CD14-positive monocyte (primary cell): ENCODE data around the gene IL1R2. TPM values are rescaled to one million over a fixed set of nuclear protein-coding genes. Genes with fewer than 3 reads are reported as not detected.

Experiments
- DNase-seq, 3 donors: peaks; one replicate each; pipeline ENCODE4 v3.0.0-alpha.2; 2011 to 2022
- H2AFZ ChIP-seq: 2 replicates; pipeline ENCODE4 v1.6.0; 2012; ENCODE audit warnings: mild to moderate bottlenecking, low read depth, low read length, inconsistent platforms; ENCODE audit not compliant: insufficient read depth, poor library complexity, severe bottlenecking
- H3K27ac ChIP-seq, 2 donors: 1 replicate in 1 of 2; 2 replicates in 1 of 2; pipeline ENCODE4 v1.5.1; 2012 to 2013; ENCODE audit warnings: low read length in 2 of 2, control low read depth in 1 of 2, inconsistent platforms in 1 of 2, low read depth in 1 of 2, mild to moderate bottlenecking in 1 of 2
- H3K27me3 ChIP-seq, 2 donors: one replicate each; pipeline versions ENCODE4 v1.6.0 to v1.6.1; 2011 to 2013; ENCODE audit warnings: low read length in 2 of 2; ENCODE audit not compliant: control insufficient read depth in 2 of 2, insufficient read depth in 2 of 2
- H3K36me3 ChIP-seq, 2 donors: replicated peaks in 1 of 2; 1 replicate in 1 of 2; 2 replicates in 1 of 2; pipeline versions ENCODE4 v1.5.1 to v1.6.1; 2012 to 2013; ENCODE audit warnings: low read length in 2 of 2, control low read depth in 1 of 2, inconsistent platforms in 1 of 2, mild to moderate bottlenecking in 1 of 2; ENCODE audit not compliant: insufficient read depth in 2 of 2, control insufficient read depth in 1 of 2
- H3K4me1 ChIP-seq, 2 donors: 1 replicate in 1 of 2; 2 replicates in 1 of 2; pipeline versions ENCODE4 v1.5.1 to v1.6.1; 2012 to 2013; ENCODE audit warnings: low read length in 2 of 2, control low read depth in 1 of 2, inconsistent platforms in 1 of 2, mild to moderate bottlenecking in 1 of 2, moderate library complexity in 1 of 2; ENCODE audit not compliant: insufficient read depth in 2 of 2, control insufficient read depth in 1 of 2
- H3K4me2 ChIP-seq: replicated peaks from 2 replicates; pipeline ENCODE3; 2012; ENCODE audit warnings: low read length, moderate library complexity, mild to moderate bottlenecking; ENCODE audit not compliant: poor library complexity, severe bottlenecking; ENCODE audit errors: extremely low read depth
- H3K4me3 ChIP-seq, 3 experiments: fragments of 200-600 bp in 1 of 3; sonication (generic) in 1 of 3; replicated peaks in 1 of 3; 1 replicate in 2 of 3; 2 replicates in 1 of 3; pipeline ENCODE4 v1.5.1; 2011 to 2013; ENCODE audit warnings: low read length in 3 of 3, mild to moderate bottlenecking in 3 of 3, control low read depth in 2 of 3, low read depth in 2 of 3, inconsistent platforms in 1 of 3, moderate library complexity in 1 of 3
- H3K79me2 ChIP-seq: 2 replicates; pipeline ENCODE4 v1.6.0; 2012; ENCODE audit warnings: mild to moderate bottlenecking, control low read depth, inconsistent platforms, low read length, moderate library complexity; ENCODE audit not compliant: insufficient read depth
- H3K9ac ChIP-seq: 2 replicates; pipeline ENCODE4 v1.6.0; 2017; ENCODE audit warnings: low read length, mild to moderate bottlenecking; ENCODE audit not compliant: insufficient read depth, poor library complexity, severe bottlenecking
- H3K9me3 ChIP-seq, 2 donors: replicated peaks in 1 of 2; 1 replicate in 1 of 2; 2 replicates in 1 of 2; pipeline versions ENCODE4 v1.5.1 to v1.6.1; 2012 to 2013; ENCODE audit warnings: low read length in 2 of 2, control low read depth in 1 of 2; ENCODE audit not compliant: control insufficient read depth in 1 of 2, insufficient read depth in 1 of 2
- H4K20me1 ChIP-seq: 2 replicates; pipeline ENCODE4 v1.6.0; 2012; ENCODE audit warnings: mild to moderate bottlenecking, low read length, control low read depth, moderate library complexity; ENCODE audit not compliant: insufficient read depth
- H3K27ac Mint-ChIP-seq, 7 donors: one replicate each; pipeline ENCODE4 v1.8.0; 2020; ENCODE audit warnings: mild to moderate bottlenecking in 7 of 7, mixed read lengths in 7 of 7, moderate library complexity in 6 of 7, inconsistent platforms in 2 of 7
- H3K27me3 Mint-ChIP-seq, 3 donors: one replicate each; pipeline ENCODE4 v1.8.0; 2021 to 2022; ENCODE audit warnings: low read depth in 3 of 3, mild to moderate bottlenecking in 3 of 3, mixed read lengths in 3 of 3, moderate library complexity in 3 of 3, inconsistent platforms in 1 of 3
- H3K36me3 Mint-ChIP-seq, 2 donors: one replicate each; pipeline ENCODE4 v1.8.0; 2020; ENCODE audit warnings: mixed read lengths in 2 of 2, inconsistent platforms in 1 of 2, mild to moderate bottlenecking in 1 of 2
- H3K4me1 Mint-ChIP-seq: one replicate; pipeline ENCODE4 v1.8.0; 2020; ENCODE audit warnings: mild to moderate bottlenecking, mixed read lengths
- H3K4me3 Mint-ChIP-seq, 2 donors: one replicate each; pipeline ENCODE4 v1.8.0; 2020; ENCODE audit warnings: mild to moderate bottlenecking in 2 of 2, mixed read lengths in 2 of 2, moderate library complexity in 1 of 2
- H3K9me3 Mint-ChIP-seq, 7 donors: one replicate each; pipeline ENCODE4 v1.8.0; 2020 to 2022; ENCODE audit warnings: mixed read lengths in 7 of 7, mild to moderate bottlenecking in 6 of 7, moderate library complexity in 6 of 7, inconsistent platforms in 2 of 7
- CTCF ChIP-seq: fragments of 200-600 bp; IDR thresholded peaks from one replicate; pipeline ENCODE4 v1.8.0; 2022; ENCODE audit warnings: antibody characterized with exemption, mild to moderate bottlenecking
- WGBS: methylation state at CpG from one replicate; pipeline ENCODE4 v1.1.5; 2013; ENCODE audit warnings: missing lambda C conversion rate; ENCODE audit not compliant: insufficient coverage; 5-methylcytosine and 5-hydroxymethylcytosine counted together
- intact Hi-C, 2 donors: fragments of 100-400 bp; cut with micrococcal nuclease; formaldehyde crosslinking; loops; one replicate each; pipeline versions ENCODE4 v1.15.0 to v1.15.1; 2023
- polyA plus RNA-seq, 3 donors: library from polyadenylated mRNA; depleted of rRNA in 1 of 3; unstranded in 2 of 3; stranded (reverse) in 1 of 3; fragments of 300-500 nt in 2 of 3; fragments of >200 nt in 1 of 3; fragmentation: Illumina TruSeq in 2 of 3; gene quantifications; 1 replicate in 2 of 3; 2 replicates in 1 of 3; pipeline ENCODE4 v1.2.3, GENCODE V29; 2012 to 2021

The IL1R2 gene
- polyA plus RNA-seq, 3 donors = 5.9 to 12.0 (median 6.2) TPM

GRCh38 chr2:102006886-102007278 is 15.1 kb downstream of the IL1R2 start:
- Histone ChIP-seq H3K4me1 (peaks cover 27% of the 10 kb centered on the region in 2 donors), H4K20me1 (no peaks in the 10 kb centered on the region), H3K4me3 (no peak overlapping the region), H2AFZ (no peak overlapping the region), H3K27ac (no peak overlapping the region), H3K27me3 (no peaks in the 10 kb centered on the region), H3K4me2 (no peak overlapping the region), H3K79me2 (no peaks in the 10 kb centered on the region), H3K9ac (no peak overlapping the region), H3K9me3 (no peaks in the 10 kb centered on the region), H3K36me3 (no peaks in the 10 kb centered on the region)
- peak overlapping the region in 1 of 7 donors; percentile 0 for H3K27ac Mint-ChIP-seq
- DNase-seq = no peak
- H3K4me1 Mint-ChIP-seq = peaks cover 29% of the 10 kb centered on the region
- WGBS = 91% methylated on average over 8 of the region's 11 CpGs
- intact Hi-C loops = no loop called here
- no peak overlapping the region for H3K4me3 Mint-ChIP-seq
- TF ChIP-seq CTCF = no peak
- peaks cover 2 to 5% of the 10 kb centered on the region in 2 donors for H3K36me3 Mint-ChIP-seq
- H3K27me3 Mint-ChIP-seq = peaks cover 2% of the 10 kb centered on the region in 3 donors
- peaks cover 0 to 3% (median 0%) of the 10 kb centered on the region in 7 donors for H3K9me3 Mint-ChIP-seq

- H3K36me3 ChIP-seq = no peaks in the 10 kb centered on the region
- peaks cover 5 to 6% of the 10 kb centered on the region in 2 donors for H3K36me3 Mint-ChIP-seq
- peaks cover 2% of the 10 kb centered on the region in 3 donors for H3K27me3 Mint-ChIP-seq
Observed at GRCh38 chr2:102008490-102008889, 16.7 kb downstream of the IL1R2 start.

More at GRCh38 chr2:102008490-102008889, 16.7 kb downstream of the IL1R2 start:
- H3K27ac ChIP-seq = no peak overlapping the region
- H3K9ac ChIP-seq = no peak overlapping the region
- no peak for TF ChIP-seq CTCF
- no peaks in the 10 kb centered on the region for H4K20me1 ChIP-seq
- peaks cover 0 to 2% of the 10 kb centered on the region in 2 donors for H3K9me3 ChIP-seq
- H3K79me2 ChIP-seq = no peaks in the 10 kb centered on the region
- no peak overlapping the region for H3K4me3 ChIP-seq
- no peak for DNase-seq
- H3K4me3 Mint-ChIP-seq = no peak overlapping the region
- 94% methylated on average over 7 of the region's 12 CpGs for WGBS
- peaks cover 34% of the 10 kb centered on the region for H3K4me1 Mint-ChIP-seq
- intact Hi-C loops = no loop called here
- H3K9me3 Mint-ChIP-seq = peaks cover 0 to 15% (median 3%) of the 10 kb centered on the region in 7 donors
- H3K4me1 ChIP-seq = peaks cover 30% of the 10 kb centered on the region in 2 donors
- H2AFZ ChIP-seq = no peak overlapping the region
- H3K27ac Mint-ChIP-seq = no peak overlapping the region
- H3K4me2 ChIP-seq = no peak overlapping the region
- no peaks in the 10 kb centered on the region for H3K27me3 ChIP-seq
